GM12878 (cell line): ENCODE results near the gene SNCAIP. TPM values are rescaled to one million over a fixed set of nuclear protein-coding genes. Genes with fewer than 3 reads are reported as not detected.
"Not testable (repeated sequence)": the region's sequence is repeated elsewhere in the genome, so short reads cannot be mapped to it uniquely, and the experiment has no call there.

Source experiments
- ATAC-seq: fragments of 200-7000 bp; cut with Tn5 transposase; 3 replicates; pipeline ENCODE4 v1.9.1; 2020; ENCODE audit warnings: mild to moderate bottlenecking, moderate library complexity
- BruUV-seq: library from RNA; stranded (reverse); fragments of 400-500 nt; replicated peaks from 2 replicates; lab custom pipeline; 2021; lab: Mats Ljungman, UMichigan
- CTCF ChIA-PET: fragments of 300-600 bp; sonication (Branson Sonifier 250); formaldehyde crosslinking; extraction: SDS; loops from one replicate; lab custom pipeline; 2021; ENCODE audit warnings: inconsistent platforms; lab: Yijun Ruan, JAX
- POLR2A ChIA-PET: fragments of 350-600 bp; formaldehyde crosslinking; extraction: SDS; loops from one replicate; lab custom pipeline; 2021; ENCODE audit warnings: inconsistent platforms; lab: Charles Lee
- RAD21 ChIA-PET: fragments of 300-600 bp; sonication (Branson Sonifier 250); formaldehyde crosslinking; loops from one replicate; lab custom pipeline; 2023; ENCODE audit warnings: antibody characterized with exemption; ENCODE audit not compliant: unreplicated experiment; lab: Charles Lee
- SMC1A ChIA-PET: fragments of 300-600 bp; sonication (Branson Sonifier 250); formaldehyde crosslinking; loops from one replicate; lab custom pipeline; 2023; ENCODE audit not compliant: unreplicated experiment, uncharacterized antibody; lab: Charles Lee
- DNase-seq: peaks from one replicate; pipeline ENCODE4 v3.0.0-alpha.2; 2011; ENCODE audit warnings: low read depth, low spot score
- FAIRE-seq: peaks from 3 replicates; lab custom pipeline; 2011; peaks lifted over from hg19 to GRCh38; lab: Jason Lieb, UNC
- H2AFZ ChIP-seq: 2 replicates; pipeline ENCODE4 v1.6.0; 2011; ENCODE audit warnings: low read depth, low read length, control low read depth; ENCODE audit not compliant: control insufficient read depth
- H3K27ac ChIP-seq: 2 replicates; pipeline ENCODE4 v1.5.1; 2011; ENCODE audit warnings: control low read depth; ENCODE audit not compliant: control insufficient read depth, insufficient read depth
- H3K27me3 ChIP-seq, 2 experiments: replicated peaks in 1 of 2; 2 replicates each; pipeline versions ENCODE4 v1.6.0 to v1.6.1; 2011; ENCODE audit warnings: low read length in 1 of 2; ENCODE audit not compliant: control insufficient read depth in 2 of 2, insufficient read depth in 2 of 2
- H3K36me3 ChIP-seq, 2 experiments: 2 replicates each; pipeline ENCODE4 v1.5.1; 2011; ENCODE audit warnings: low read length in 1 of 2; ENCODE audit not compliant: control insufficient read depth in 2 of 2, insufficient read depth in 2 of 2
- H3K4me1 ChIP-seq: 2 replicates; pipeline ENCODE4 v1.6.1; 2011; ENCODE audit warnings: mild to moderate bottlenecking, low read length, moderate library complexity, mixed read lengths; ENCODE audit not compliant: control insufficient read depth, insufficient read depth
- H3K4me2 ChIP-seq: 2 replicates; pipeline ENCODE4 v1.6.0; 2011; ENCODE audit warnings: control low read depth; ENCODE audit not compliant: control insufficient read depth, insufficient read depth
- H3K4me3 ChIP-seq: fragments of 200-600 bp; sonication (generic); 2 replicates; pipeline ENCODE4 v1.5.1; 2016
- H3K79me2 ChIP-seq: 2 replicates; pipeline ENCODE4 v1.6.0; 2011; ENCODE audit warnings: low read length; ENCODE audit not compliant: control insufficient read depth, insufficient read depth
- H3K9ac ChIP-seq: 2 replicates; pipeline ENCODE4 v1.8.0; 2011; ENCODE audit warnings: low read length, control low read depth, mixed read lengths; ENCODE audit not compliant: control insufficient read depth, insufficient read depth
- H3K9me3 ChIP-seq: replicated peaks from 3 replicates; pipeline ENCODE4 v1.5.1; 2011; ENCODE audit warnings: mild to moderate bottlenecking, low read length; ENCODE audit not compliant: control insufficient read depth, insufficient read depth
- H4K20me1 ChIP-seq: 2 replicates; pipeline ENCODE4 v1.6.0; 2011; ENCODE audit not compliant: control insufficient read depth, insufficient read depth
- BHLHE40 ChIP-seq, 2 experiments: fragments of 450-650 bp in 1 of 2; IDR thresholded peaks; 2 replicates each; pipeline ENCODE4 v1.6.1; 2011 to 2017; ENCODE audit warnings: low read depth in 2 of 2, borderline replicate concordance in 1 of 2, improper control_type of control experiment in 1 of 2, low read length in 1 of 2, mild to moderate bottlenecking in 1 of 2
- CEBPZ ChIP-seq: fragments of 150-350 bp; IDR thresholded peaks from 2 replicates; pipeline ENCODE4 v1.6.1; 2016; ENCODE audit warnings: low read depth, low read length
- CREM ChIP-seq: IDR thresholded peaks from 2 replicates; pipeline ENCODE4 v1.6.1; 2014; ENCODE audit warnings: antibody characterized with exemption, low read depth
- GABPA ChIP-seq: IDR thresholded peaks from 2 replicates; pipeline ENCODE4 v1.6.1; 2014; ENCODE audit warnings: antibody characterized with exemption, low read depth, mild to moderate bottlenecking, inconsistent platforms
- HDAC2 ChIP-seq: fragments of 200-600 bp; sonication (generic); IDR thresholded peaks from 2 replicates; pipeline ENCODE4 v1.6.1; 2017
- JUND ChIP-seq: IDR thresholded peaks from 2 replicates; pipeline ENCODE4 v1.6.1; 2012; ENCODE audit warnings: low read depth, mild to moderate bottlenecking, low read length, improper control_type of control experiment, moderate library complexity
- SPI1 ChIP-seq: IDR thresholded peaks from 2 replicates; pipeline ENCODE4 v1.6.1; 2011; ENCODE audit warnings: low read depth, mild to moderate bottlenecking, low read length, moderate library complexity, borderline replicate concordance; ENCODE audit not compliant: insufficient read depth
- SUZ12 ChIP-seq: fragments of 200-600 bp; sonication (generic); IDR thresholded peaks from one replicate; pipeline ENCODE4 v1.6.1; 2018; ENCODE audit warnings: antibody characterized with exemption, mild to moderate bottlenecking; ENCODE audit not compliant: unreplicated experiment
- WGBS: methylation state at CpG from one replicate; pipeline ENCODE4 v1.1.6; 2016; ENCODE audit warnings: low lambda C conversion rate; ENCODE audit not compliant: insufficient replicate concordance, insufficient coverage; ENCODE audit errors: missing lambda C conversion rate; 5-methylcytosine and 5-hydroxymethylcytosine counted together
- in situ Hi-C: fragments of 300-500 bp; cut with MboI; formaldehyde crosslinking; loops from 9 replicates; pipeline ENCODE4 v1.14.3; 2018; ENCODE audit warnings: mixed read lengths
- intact Hi-C: fragments of 100-400 bp; cut with micrococcal nuclease; formaldehyde crosslinking; loops from one replicate; pipeline ENCODE4 v1.14.2; 2022; ENCODE audit not compliant: unreplicated experiment
- polyA plus RNA-seq, 11 experiments: library from polyadenylated mRNA; depleted of rRNA in 4 of 11; unstranded in 6 of 11; stranded (reverse) in 5 of 11; fragments of >200 nt; fragmentation: Nextera tagmentation in 4 of 11; fragmentation: Illumina TruSeq in 1 of 11; extraction: Ambion mirVana in 4 of 11; extraction: Trizol in 1 of 11; gene quantifications; 1 replicate in 1 of 11; 2 replicates in 10 of 11; pipeline versions ENCODE4 v1.2.1 to v1.2.3, GENCODE V29; 2011 to 2016; ENCODE audit warnings: inconsistent platforms in 2 of 11, missing spikeins in 2 of 11, low read depth in 1 of 11
- total RNA-seq, 4 experiments: library from RNA; depleted of rRNA in 3 of 4; stranded (reverse); fragments of >200 nt in 3 of 4; fragmentation: Illumina TruSeq in 1 of 4; extraction: Trizol in 1 of 4; gene quantifications; 2 replicates each; pipeline versions ENCODE4 v1.2.1 to v1.2.3, GENCODE V29; 2013 to 2021
- TF ChIP-seq, protein P1 (sequence below): fragments of 450-650 bp; conservative IDR thresholded peaks from 2 replicates; pipeline ENCODE4 v1.6.1; 2017; ENCODE audit warnings: mild to moderate bottlenecking, moderate library complexity
- TF ChIP-seq, protein P2 (sequence below): fragments of 150-350 bp; IDR thresholded peaks from 2 replicates; pipeline ENCODE4 v1.6.1; 2014; ENCODE audit warnings: mild to moderate bottlenecking, low read depth, low read length

SNCAIP gene
- total and polyA plus RNA-seq, 10 of the 15 experiments (the other 5 are each of a cell fraction or from before 2014, with no cell fraction given) = 0.03 to 0.62 (median 0.16) TPM; not detected in 1

DNA sequence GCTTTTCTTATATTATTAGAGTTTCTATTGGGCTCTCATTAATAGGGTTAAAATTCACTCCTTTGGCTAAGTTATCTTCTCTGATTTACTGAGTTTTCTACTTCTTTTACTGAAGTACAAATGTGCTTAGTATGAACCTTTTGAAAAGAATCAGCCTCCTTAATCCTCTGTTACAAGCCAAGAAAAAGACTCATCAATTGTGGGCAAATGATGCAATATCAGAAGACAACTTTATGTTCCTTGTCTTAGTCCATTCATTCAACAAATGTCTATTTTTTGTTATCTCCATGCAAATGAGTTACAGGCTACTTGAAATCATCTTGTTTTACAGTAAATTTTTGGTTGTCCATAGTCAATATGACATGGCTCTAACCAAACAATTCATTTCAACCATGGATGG lies 40.3 kb downstream of the SNCAIP start:
- Histone ChIP-seq H3K4me1 (no peaks in the 10 kb centered on the region), H3K4me3 (no peak overlapping the region), H3K4me2 (no peak overlapping the region), H3K79me2 (no peaks in the 10 kb centered on the region), H2AFZ (no peak overlapping the region), H3K36me3 (no peaks in the 10 kb centered on the region), H3K9ac (no peak overlapping the region), H3K27ac (no peak overlapping the region), H3K27me3 (no peaks in the 10 kb centered on the region), H4K20me1 (no peaks in the 10 kb centered on the region), H3K9me3 (no peaks in the 10 kb centered on the region)
- no TSS peak for BruUV-seq
- ChIA-PET POLR2A (no interaction called here), RAD21 (no interaction called here), CTCF (no interaction called here), SMC1A (no interaction called here)
- in situ Hi-C loops = no loop called here
- DNase-seq (no peak), FAIRE-seq (no peak), ATAC-seq (no peak)
- intact Hi-C loops = no loop called here
- TF ChIP-seq JUND = no peak
- TF ChIP-seq HDAC2 = no peak
- TF ChIP-seq, protein P1, sequence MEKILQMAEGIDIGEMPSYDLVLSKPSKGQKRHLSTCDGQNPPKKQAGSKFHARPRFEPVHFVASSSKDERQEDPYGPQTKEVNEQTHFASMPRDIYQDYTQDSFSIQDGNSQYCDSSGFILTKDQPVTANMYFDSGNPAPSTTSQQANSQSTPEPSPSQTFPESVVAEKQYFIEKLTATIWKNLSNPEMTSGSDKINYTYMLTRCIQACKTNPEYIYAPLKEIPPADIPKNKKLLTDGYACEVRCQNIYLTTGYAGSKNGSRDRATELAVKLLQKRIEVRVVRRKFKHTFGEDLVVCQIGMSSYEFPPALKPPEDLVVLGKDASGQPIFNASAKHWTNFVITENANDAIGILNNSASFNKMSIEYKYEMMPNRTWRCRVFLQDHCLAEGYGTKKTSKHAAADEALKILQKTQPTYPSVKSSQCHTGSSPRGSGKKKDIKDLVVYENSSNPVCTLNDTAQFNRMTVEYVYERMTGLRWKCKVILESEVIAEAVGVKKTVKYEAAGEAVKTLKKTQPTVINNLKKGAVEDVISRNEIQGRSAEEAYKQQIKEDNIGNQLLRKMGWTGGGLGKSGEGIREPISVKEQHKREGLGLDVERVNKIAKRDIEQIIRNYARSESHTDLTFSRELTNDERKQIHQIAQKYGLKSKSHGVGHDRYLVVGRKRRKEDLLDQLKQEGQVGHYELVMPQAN = no peak
- TF ChIP-seq SPI1 = no peak
- TF ChIP-seq, protein P2, sequence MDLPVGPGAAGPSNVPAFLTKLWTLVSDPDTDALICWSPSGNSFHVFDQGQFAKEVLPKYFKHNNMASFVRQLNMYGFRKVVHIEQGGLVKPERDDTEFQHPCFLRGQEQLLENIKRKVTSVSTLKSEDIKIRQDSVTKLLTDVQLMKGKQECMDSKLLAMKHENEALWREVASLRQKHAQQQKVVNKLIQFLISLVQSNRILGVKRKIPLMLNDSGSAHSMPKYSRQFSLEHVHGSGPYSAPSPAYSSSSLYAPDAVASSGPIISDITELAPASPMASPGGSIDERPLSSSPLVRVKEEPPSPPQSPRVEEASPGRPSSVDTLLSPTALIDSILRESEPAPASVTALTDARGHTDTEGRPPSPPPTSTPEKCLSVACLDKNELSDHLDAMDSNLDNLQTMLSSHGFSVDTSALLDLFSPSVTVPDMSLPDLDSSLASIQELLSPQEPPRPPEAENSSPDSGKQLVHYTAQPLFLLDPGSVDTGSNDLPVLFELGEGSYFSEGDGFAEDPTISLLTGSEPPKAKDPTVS = no peak
- TF ChIP-seq SUZ12 = no peak
- no peak for TF ChIP-seq BHLHE40 (IDR thresholded peaks at IDR 0.05; ENCODE audit: borderline replicate concordance in 1 of 2, low read depth in 2 of 2, low read length in 1 of 2)
- TF ChIP-seq CREM = no peak
- no peak for TF ChIP-seq GABPA
- no peak for TF ChIP-seq CEBPZ

DNA sequence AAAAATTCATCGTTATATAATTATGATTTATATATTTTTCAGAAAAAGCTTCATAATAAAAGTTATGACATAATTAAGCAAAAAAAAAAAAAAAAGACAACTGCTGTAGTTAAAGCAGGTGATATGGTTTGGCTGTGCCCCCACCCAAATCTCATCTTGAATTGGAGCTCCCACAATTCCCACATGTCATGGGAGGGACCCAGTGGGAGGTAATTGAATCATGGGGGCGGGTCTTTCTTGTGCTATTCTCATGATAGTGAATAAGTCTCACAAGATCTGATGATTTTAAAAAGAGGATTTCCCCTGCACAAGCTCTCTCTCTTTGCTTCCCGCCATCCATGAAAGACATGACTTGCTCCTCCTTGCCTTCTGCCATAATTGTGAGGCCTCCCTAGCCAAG lies 41.3 kb downstream of the SNCAIP start:
- FAIRE-seq, H3K4me3 ChIP-seq, RAD21 ChIA-PET, H2AFZ ChIP-seq, DNase-seq, H3K36me3 ChIP-seq, H3K27ac ChIP-seq, POLR2A ChIA-PET, H3K9me3 ChIP-seq, BruUV-seq, ATAC-seq, H3K9ac ChIP-seq, H4K20me1 ChIP-seq, H3K4me2 ChIP-seq, intact Hi-C loops, CTCF ChIA-PET, H3K4me1 ChIP-seq, in situ Hi-C loops, H3K79me2 ChIP-seq, H3K27me3 ChIP-seq: not testable (repeated sequence)
- WGBS = 37% methylated on average over 3 of the region's 3 CpGs
- SMC1A ChIA-PET = interaction anchor here (0.6 to 1.2 kb wide), 6 partner anchors 9 to 1064 kb away, joined by 3 to 6 read pairs (median 3); no protein-coding TSS in a partner anchor
